GM15510 (cell line): ENCODE results near the gene ZNF792.

Experiments used
- POLR2A ChIP-seq: IDR thresholded peaks from 3 replicates; pipeline ENCODE4 v1.6.1; 2011; ENCODE audit warnings: borderline replicate concordance; ENCODE audit not compliant: insufficient read length; ENCODE audit errors: extremely low read depth

Gene ZNF792

DNA sequence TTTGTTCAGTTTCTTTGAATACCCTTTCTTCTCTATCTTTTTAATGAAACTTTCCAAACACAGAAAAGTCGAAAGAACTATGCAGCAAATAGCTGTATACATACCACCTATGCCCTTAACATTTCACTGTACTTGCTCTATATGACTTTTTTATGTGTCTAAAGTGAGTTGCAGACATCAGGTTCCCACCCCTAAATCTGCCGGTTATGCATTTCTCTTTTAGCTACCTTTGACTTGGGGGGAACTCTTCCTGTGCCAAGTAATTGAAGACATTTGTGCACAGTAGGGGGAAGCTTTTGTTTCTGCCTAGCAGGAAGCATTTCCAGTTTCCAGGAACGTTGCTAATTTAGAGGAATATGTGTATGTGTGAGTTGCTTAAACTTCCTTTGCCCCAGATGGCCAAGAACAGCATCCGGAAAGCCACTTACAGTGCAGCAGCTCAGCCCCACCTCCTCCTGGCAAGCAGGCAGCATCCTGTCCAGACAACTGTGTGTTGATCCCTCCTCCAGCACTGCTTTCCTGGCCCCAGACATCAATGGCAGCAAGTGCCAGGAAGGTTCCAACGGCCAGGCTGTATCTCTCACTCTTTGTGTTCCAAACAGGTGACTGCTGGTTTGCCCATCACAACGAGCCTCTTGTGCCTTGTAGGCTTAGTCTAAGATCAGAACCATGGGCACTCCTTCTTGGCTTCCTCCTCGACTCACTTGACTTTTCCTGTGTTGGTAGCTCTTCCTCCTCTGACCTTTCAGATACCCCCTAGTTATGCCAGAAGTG is 21.4 kb upstream of the ZNF792 start:
- no peak for TF ChIP-seq POLR2A

DNA sequence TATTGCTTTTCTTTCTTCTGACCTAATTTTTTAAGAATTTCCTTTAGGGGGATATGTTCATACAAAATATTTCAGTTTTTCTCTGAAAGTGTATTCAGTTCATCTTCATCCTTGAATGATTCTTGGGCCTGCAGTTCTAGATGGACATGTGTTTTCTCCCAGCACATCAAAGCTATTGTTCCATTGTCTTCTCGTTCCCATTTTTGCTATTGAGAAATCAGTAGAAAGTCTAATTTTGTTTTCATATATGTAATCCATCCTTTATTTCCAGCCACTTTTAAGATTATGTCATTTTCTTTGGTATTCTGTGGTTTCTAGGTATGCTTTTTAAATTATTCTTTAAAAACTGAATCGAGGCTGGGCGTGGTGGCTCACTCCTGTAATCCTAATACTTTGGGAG is 20.3 kb upstream of the ZNF792 start:
- TF ChIP-seq POLR2A = no peak

DNA sequence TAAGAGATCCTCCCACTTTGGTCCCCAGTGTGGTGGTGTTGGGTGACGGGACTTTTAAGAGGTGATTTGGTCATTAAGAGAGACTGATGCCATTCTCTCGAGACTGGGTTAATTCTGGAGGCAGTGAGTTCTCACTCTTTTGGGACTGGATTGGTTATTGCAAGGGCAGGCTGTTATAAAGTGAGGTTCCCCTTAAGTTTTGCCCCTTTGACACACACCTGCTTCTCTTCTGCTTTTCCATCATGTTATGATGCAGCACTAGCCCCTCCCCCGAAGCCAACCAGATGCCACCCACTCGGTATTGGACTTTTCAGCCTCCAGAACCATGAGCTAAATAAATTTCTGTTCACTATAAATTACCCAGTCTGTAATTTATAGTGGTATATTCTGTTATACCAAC is 19.8 kb upstream of the ZNF792 start:
- TF ChIP-seq POLR2A = no peak

DNA sequence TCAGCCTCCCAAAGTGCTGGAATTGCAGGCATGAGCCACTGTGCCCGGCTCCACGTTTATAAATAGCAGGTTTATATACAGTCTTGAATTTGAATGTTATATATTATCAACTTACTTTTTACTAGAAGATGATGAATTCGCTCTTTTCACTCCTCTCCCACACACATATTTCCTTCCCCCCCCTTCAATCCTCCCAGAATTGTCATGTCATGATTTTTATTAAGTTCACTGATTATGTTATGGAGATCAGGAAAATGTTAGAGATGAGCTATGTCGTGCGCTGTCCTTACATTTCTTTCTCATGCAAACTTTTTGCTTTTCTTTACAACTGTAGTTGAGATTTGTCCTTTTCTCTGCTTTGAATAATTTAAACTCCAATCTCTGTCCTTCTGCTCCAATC is 18.2 kb upstream of the ZNF792 start:
- TF ChIP-seq POLR2A = no peak

DNA sequence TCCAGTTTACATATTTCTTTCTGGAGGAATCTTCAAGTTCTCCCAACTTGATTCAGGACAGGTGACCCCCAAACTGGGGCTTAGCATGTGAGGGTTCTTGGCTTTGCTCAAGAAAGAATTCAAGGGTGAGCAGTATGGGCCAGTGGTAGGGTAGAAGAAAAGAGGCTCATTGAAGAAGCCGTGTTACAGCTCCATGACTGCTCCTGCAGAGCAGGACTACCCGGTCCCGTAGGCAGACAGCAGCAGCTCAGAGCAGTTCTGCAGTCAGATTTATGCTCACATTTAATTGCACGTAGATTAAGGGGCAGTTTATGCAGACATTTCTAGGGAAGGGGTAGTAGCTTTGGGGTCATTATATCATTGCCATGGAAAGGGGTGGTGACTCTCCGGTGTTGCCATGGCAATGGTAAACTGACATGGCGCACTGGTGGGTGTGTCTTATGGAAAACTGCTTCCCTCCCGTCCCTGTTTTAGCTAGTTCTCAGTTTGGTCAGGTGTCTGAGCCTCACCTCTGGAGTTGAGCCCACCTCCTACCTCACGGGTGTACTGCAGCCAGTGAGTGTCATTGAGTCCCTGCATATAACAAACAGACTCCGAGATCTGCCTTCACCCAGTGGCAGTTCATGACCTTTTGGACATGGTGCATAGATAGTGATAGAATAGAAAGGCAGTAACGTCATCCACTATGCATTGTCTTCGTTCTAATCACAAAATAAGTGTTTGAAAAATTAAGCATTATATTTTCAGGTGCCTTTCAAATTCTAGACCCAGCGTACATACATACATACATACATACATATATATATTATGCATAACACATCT is 16.0 kb upstream of the ZNF792 start:
- TF ChIP-seq POLR2A = no peak

DNA sequence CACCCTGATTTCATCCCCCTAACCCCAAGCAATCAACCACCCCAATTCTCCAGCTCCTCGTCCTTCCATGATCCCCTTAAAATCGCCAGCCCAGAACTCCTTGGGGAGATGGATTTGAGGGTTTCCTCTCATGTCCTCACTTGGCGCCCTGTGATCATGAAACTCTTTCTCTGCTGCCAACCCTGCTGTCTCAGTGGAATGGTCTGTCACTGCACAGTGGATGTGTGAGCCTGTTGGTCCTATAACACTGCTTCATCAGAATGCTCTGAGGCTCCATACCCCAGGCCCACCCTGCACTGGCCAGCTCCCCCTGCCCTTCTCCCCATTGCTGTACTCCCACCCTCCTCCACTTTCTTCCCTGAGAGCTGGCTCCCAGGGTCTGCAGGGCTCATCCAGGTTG is 12.6 kb upstream of the ZNF792 start:
- no peak for TF ChIP-seq POLR2A

DNA sequence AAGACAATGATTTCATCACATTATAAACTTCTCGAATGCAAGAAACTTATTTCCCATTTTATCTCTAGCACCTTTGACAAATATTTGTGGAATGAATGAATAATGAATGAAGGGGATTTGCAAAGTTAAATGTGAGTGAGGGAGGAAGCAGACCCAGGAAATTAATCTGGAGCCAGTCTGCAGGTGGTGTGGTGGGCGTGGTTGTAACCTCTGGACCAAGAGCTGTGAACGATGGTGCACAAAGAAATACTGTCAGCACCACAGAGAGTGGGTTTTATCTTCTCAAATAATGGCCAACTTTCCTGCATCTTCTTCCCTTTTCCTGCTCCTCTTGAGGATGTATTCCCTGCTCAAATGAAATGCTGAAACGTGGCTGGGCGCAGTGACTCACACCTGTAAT is 11.0 kb upstream of the ZNF792 start:
- TF ChIP-seq POLR2A = no peak

DNA sequence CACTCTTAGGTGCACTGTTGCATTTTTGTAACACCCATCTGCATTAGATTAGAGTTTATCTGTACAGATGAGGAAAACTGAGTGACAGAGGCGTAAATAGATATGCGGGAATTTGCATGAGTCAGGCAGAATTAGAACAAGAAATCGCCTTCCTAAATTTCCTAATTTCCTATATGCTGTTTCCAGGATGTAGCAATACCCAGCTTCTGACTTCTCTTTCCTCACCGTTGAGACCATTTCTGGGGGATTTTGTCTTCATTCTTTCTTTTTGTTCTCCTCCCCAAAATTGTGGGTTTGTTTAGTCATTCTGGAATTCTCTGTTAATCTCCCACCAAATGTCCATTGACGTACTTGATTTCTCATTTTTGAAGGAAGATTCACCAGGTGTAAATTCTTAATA is 10.6 kb upstream of the ZNF792 start:
- TF ChIP-seq POLR2A = no peak

DNA sequence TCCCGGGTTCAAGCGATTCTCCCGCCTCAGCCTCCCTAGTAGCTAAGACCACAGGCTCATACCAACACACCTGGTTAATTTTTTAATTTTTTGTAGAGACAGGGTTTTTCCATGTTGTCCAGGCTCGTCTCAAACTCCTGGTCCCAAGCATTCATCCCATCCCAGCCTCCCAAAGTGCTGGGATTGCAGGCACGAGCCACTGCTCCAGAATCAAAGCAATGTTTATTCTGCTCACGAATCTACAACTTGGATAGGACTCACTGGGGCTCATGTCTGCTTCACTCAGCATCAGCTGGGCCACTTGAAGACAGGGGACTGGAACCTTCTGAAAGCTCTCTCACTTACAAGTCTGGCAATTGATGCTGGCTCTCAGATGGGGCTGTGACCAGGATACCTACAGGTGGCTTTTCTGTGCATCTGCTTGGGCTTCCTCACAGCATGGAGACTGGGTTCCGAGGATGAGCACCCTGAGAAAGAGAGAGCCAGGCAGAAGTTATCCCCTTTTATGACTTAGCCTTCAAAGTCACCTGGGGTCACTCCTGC is 8.2 kb upstream of the ZNF792 start:
- TF ChIP-seq POLR2A = no peak

DNA sequence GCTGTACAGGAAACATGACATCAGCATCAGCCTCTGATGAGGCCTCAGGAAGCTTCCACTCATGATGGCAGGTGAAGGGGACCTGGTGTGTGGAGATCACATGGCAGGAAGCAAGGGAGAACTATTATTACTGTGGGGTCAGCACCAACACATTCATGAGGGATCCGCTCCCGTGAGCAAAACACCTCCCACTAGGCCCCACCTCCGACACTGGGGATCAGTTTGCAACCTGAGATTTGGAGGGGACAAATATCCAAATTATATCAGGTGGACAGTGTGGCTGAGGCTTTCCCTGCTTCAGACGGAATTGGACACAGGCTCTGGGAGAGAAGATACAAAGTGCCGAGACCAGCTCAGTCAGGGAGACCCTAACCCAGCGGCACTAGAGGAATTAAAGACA is 5.7 kb upstream of the ZNF792 start:
- TF ChIP-seq POLR2A = no peak

DNA sequence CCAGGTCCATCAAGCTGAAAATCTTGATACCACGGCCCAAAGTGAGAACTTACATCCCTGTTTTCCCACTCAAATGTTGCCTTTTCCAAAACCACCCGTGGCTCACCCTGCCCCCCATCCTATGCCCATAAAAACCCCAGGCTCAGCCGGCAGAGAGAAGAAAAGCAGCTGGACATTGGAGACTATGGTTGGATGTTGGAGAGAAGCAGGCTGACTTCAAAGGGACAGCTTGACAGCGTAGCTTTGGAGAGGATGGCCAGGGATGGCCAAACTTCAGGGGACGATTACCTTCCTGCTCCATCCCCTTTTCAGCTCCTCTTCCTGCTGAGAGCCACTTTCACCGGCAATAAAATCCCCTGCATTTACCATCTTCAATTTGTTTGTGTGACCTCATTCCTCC is 3.5 kb upstream of the ZNF792 start:
- TF ChIP-seq POLR2A = no peak

DNA sequence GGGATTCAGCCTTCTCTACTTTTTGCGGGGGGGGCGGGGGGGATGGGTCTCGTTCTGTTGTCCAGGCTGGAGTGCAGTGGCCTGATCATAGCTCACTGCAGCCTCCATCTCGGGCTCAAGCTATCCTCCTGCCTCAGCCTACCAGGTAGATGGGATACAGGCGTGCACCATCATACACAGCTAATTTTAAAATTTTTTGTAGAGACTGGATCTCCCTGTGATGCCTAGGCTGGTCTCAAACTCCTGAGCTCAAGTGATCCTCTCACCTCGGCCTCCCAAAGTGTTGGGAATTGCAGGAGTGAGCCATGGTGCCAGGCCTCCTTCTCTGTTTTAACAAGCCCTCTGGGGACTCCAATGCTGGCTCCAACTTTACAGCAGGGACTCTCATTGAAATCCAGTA is 569 bp upstream of the ZNF792 start:
- no peak for TF ChIP-seq POLR2A

DNA sequence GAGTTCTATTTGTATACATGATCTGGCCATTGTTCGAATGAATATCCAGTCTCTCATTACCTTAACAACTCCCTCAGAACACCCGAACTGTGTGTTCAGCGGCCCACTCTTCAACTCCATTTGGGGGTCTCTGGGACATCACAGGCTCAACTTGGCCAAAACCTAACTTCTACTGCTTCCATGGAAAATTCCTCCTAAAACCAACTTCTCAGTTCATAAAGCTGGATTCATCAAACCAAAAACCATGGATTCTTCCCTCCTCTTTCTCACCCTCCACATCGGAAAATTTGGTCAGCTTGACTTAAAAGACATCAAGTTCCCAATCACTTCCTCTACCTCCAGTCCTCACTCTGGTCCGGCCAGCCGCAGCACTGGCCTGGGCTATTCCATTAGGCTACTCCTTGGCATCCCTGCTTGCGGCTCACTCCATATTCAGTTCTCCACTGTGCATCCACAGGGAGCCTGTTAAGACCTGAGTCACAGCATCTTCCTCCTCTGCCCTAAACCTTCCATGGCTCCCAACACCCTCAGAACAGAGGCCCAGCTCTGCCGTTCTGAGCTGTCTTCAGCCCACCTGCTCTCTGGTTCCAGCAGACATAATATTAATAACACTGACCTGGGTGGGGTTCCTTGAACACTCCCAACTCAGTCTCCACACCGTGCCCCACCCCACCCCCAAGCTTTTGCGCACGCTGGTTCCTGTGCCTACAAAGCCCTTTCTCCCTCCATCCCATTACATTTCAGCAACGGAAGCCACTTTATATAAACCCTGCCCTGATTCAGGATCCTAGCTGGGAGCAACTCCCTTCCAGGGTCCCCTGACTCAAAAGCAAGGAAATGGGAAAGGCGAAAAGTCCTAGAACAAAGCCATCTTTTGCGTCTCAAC is 1.1 kb downstream of the ZNF792 start:
- TF ChIP-seq POLR2A = no peak

DNA sequence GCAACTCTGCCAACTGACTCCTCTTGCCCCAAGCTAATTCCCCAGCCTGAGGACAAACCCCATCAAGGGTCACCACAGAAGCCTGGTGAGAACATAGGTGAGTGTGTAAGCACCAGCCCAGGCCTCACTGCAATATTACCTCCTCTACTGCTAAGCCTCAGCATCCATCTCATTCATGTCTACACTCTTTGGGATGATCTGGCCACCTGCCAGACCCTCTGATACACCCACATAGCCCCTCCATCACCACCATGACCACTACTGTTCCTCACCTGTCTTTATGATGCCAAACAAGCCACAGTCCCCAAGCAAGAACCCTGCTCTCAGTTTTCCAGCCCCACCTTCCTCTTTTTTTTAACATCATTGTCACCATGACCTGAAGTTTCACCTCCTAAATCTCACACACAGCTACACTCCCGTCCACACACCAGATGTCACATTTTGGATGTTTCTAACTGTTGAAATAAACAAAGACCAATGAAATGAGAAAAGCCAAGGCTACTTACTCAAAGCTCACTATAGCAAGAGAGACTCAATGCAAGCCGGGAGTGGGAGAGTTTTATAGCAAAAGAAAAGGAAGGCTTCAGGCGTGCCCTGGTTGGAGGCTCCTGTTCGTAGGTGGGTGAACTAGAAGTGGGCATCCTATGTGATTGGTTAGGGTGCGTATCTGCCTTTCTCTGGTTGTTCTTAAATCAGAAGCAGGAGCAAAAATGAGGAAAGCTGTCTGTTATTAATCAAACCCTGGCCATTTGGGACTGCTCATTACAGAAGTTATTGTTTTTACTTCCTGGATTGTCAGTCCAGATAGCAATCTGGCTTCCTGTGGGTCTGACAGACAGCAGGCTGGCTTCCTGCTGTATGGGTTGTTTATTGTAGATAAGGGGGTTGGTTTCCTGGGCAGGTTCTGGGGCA is 2.0 kb downstream of the ZNF792 start:
- TF ChIP-seq POLR2A = no peak

DNA sequence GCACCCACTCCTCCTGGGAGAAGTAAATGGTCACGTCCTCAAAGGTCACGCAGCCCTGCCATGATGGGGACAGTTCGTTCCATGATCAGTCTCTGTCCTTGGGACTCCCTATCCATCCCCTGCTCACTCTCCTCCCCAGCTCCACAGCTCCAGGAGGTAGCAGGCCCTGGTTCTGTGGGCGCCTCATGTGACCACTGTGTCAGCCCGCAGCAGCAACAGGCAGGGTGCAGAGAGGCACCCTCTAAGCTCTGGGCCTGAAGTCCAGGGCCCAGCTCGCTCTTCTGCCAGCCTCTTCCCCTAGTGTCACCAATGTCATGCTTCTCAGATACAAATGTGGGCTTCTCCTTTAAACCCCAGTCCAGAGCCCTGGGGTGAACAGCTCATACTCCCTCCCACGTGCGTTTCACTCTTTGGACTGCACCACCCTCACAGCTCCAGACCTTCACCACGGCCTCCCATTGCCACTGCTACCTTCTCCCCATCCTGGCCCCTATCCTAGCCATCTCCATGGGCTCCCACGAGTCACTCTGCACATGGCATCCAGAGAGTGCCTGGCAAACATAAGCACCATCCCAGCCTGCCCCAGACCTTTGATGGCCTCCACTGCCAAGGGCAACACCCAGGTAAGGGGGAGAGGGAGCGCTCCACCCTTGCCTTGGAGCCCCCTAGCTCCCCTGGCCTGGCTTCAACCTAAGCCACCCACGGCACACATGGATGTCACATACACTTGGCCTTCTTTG is 2.9 kb downstream of the ZNF792 start:
- no peak for TF ChIP-seq POLR2A
